SK-N-SH (cell line): Measurements from ENCODE around the gene COMMD3. TPM values are rescaled to one million over a fixed set of nuclear protein-coding genes. Genes with fewer than 3 reads are reported as not detected.

Experiments used
- CTCF ChIA-PET: fragments of 300-600, 350-600 bp; formaldehyde crosslinking; extraction: SDS; loops from one replicate; lab custom pipeline; 2021; lab: Yijun Ruan, JAX
- POLR2A ChIA-PET: fragments of 350-600 bp; sonication (Branson Sonifier 250); formaldehyde crosslinking; extraction: SDS; loops from one replicate; lab custom pipeline; 2020; ENCODE audit warnings: antibody characterized with exemption, inconsistent platforms; lab: Yijun Ruan, JAX
- DNase-seq: peaks from one replicate; pipeline ENCODE4 v3.0.0; 2012
- H2AFZ ChIP-seq: fragments of 200-600 bp; sonication (generic); 2 replicates; pipeline ENCODE4 v1.8.1; 2016; ENCODE audit warnings: antibody characterized with exemption, mild to moderate bottlenecking, low read depth
- H3F3A ChIP-seq: fragments of 200-600 bp; sonication (generic); replicated peaks from 2 replicates; pipeline ENCODE3; 2016; ENCODE audit warnings: antibody characterized with exemption, mild to moderate bottlenecking; ENCODE audit not compliant: insufficient read depth
- H3K27ac ChIP-seq, 2 experiments: fragments of 200-500 bp in 1 of 2; fragments of 200-600 bp in 1 of 2; sonication (Bioruptor generic) in 1 of 2; sonication (generic), shearing (Covaris generic) in 1 of 2; 2 replicates each; pipeline versions ENCODE4 v1.5.1 to v1.6.1; 2014 to 2016; ENCODE audit warnings: low read depth in 2 of 2, inconsistent platforms in 1 of 2, low read length in 1 of 2, mild to moderate bottlenecking in 1 of 2, mixed read lengths in 1 of 2
- H3K27me3 ChIP-seq: fragments of 200-600 bp; sonication (generic), shearing (Covaris generic); 2 replicates; pipeline ENCODE4 v1.6.1; 2016; ENCODE audit warnings: mixed run types; ENCODE audit not compliant: insufficient read depth
- H3K36me3 ChIP-seq, 2 experiments: fragments of 200-500 bp in 1 of 2; fragments of 200-600 bp in 1 of 2; sonication (Bioruptor generic) in 1 of 2; sonication (generic) in 1 of 2; replicated peaks in 1 of 2; 2 replicates each; pipeline versions ENCODE3 to v1.5.1; 2014 to 2016; ENCODE audit warnings: low read length in 1 of 2, mild to moderate bottlenecking in 1 of 2; ENCODE audit not compliant: insufficient read depth in 2 of 2, control insufficient read depth in 1 of 2
- H3K4me1 ChIP-seq, 2 experiments: fragments of 200-500 bp in 1 of 2; fragments of 200-600 bp in 1 of 2; sonication (Bioruptor generic) in 1 of 2; sonication (generic), shearing (Covaris generic) in 1 of 2; 2 replicates each; pipeline versions ENCODE4 v1.5.1 to v1.6.1; 2014 to 2016; ENCODE audit warnings: low read depth in 1 of 2, low read length in 1 of 2, mixed run types in 1 of 2; ENCODE audit not compliant: insufficient read depth in 2 of 2, control insufficient read depth in 1 of 2
- H3K4me2 ChIP-seq: fragments of 200-600 bp; sonication (generic), shearing (Covaris generic); 2 replicates; pipeline ENCODE4 v1.6.1; 2017; ENCODE audit warnings: mixed run types
- H3K4me3 ChIP-seq, 2 experiments: fragments of 200-500 bp in 1 of 2; fragments of 200-600 bp in 1 of 2; sonication (Bioruptor generic) in 1 of 2; sonication (generic), shearing (Covaris generic) in 1 of 2; 2 replicates each; pipeline versions ENCODE4 v1.5.1 to v1.8.1; 2014 to 2016; ENCODE audit warnings: low read depth in 2 of 2, inconsistent platforms in 1 of 2, low read length in 1 of 2, mild to moderate bottlenecking in 1 of 2, mixed read lengths in 1 of 2, moderate library complexity in 1 of 2
- H3K79me2 ChIP-seq: fragments of 200-600 bp; sonication (generic); 2 replicates; pipeline ENCODE4 v1.8.1; 2017; ENCODE audit warnings: mild to moderate bottlenecking; ENCODE audit not compliant: insufficient read depth
- H3K9ac ChIP-seq: fragments of 200-600 bp; sonication (generic); 2 replicates; pipeline ENCODE4 v1.6.1; 2017; ENCODE audit warnings: mixed run types
- H3K9me2 ChIP-seq: fragments of 200-600 bp; sonication (generic); 2 replicates; pipeline ENCODE4 v1.6.1; 2017; ENCODE audit warnings: mixed run types
- H3K9me3 ChIP-seq: fragments of 200-600 bp; sonication (generic); 2 replicates; pipeline ENCODE4 v1.6.1; 2017; ENCODE audit warnings: mixed run types, mild to moderate bottlenecking, moderate library complexity
- H4K20me1 ChIP-seq: fragments of 200-600 bp; sonication (generic); 2 replicates; pipeline ENCODE4 v1.6.1; 2017; ENCODE audit warnings: mild to moderate bottlenecking, mixed run types; ENCODE audit not compliant: insufficient read depth
- EP300 ChIP-seq, 2 experiments: IDR thresholded peaks; 2 replicates each; pipeline versions ENCODE4 v1.4.0 to v1.6.1; 2012; ENCODE audit warnings: borderline replicate concordance in 1 of 2, low read depth in 1 of 2, low read length in 1 of 2
- GABPA ChIP-seq: IDR thresholded peaks from 2 replicates; pipeline ENCODE4 v1.4.0; 2012; ENCODE audit warnings: low read depth, mild to moderate bottlenecking
- IRF3 ChIP-seq: fragments of 150-350 bp; IDR thresholded peaks from 2 replicates; pipeline ENCODE4 v1.6.1; 2016; ENCODE audit warnings: mild to moderate bottlenecking, low read depth, low read length
- MEF2A ChIP-seq: IDR thresholded peaks from 2 replicates; pipeline ENCODE4 v1.4.0; 2012; ENCODE audit warnings: low read depth, borderline replicate concordance
- NFIC ChIP-seq: IDR thresholded peaks from 2 replicates; pipeline ENCODE4 v1.4.0; 2012; ENCODE audit warnings: borderline replicate concordance
- RAD21 ChIP-seq: IDR thresholded peaks from 2 replicates; pipeline ENCODE4 v1.6.1; 2012; ENCODE audit warnings: mild to moderate bottlenecking, low read length
- RCOR1 ChIP-seq: fragments of 150-350 bp; IDR thresholded peaks from 2 replicates; pipeline ENCODE4 v1.6.1; 2017; ENCODE audit warnings: antibody characterized with exemption, low read length
- RXRA ChIP-seq: IDR thresholded peaks from 2 replicates; pipeline ENCODE4 v1.4.0; 2012; ENCODE audit warnings: low read depth, mild to moderate bottlenecking, borderline replicate concordance
- TEAD4 ChIP-seq: IDR thresholded peaks from 2 replicates; pipeline ENCODE4 v1.4.0; 2012; ENCODE audit warnings: mild to moderate bottlenecking, borderline replicate concordance; ENCODE audit not compliant: insufficient read depth
- ZBTB33 ChIP-seq: IDR thresholded peaks from 2 replicates; pipeline ENCODE4 v1.4.0; 2012; ENCODE audit warnings: low read depth, borderline replicate concordance
- polyA plus RNA-seq, 3 experiments: library from polyadenylated mRNA; depleted of rRNA; stranded (reverse); fragments of >200 nt; gene quantifications; 2 replicates each; pipeline ENCODE4 v1.2.3, GENCODE V29; 2012
- TF ChIP-seq, protein P1 (sequence below): IDR thresholded peaks from 2 replicates; pipeline ENCODE4 v1.4.0; 2012; ENCODE audit warnings: low read depth
- TF ChIP-seq, protein P2 (sequence below): IDR thresholded peaks from 2 replicates; pipeline ENCODE4; 2012
- TF ChIP-seq, protein P3 (sequence below): fragments of 200-600 bp; sonication (generic); IDR thresholded peaks from 2 replicates; pipeline ENCODE4 v1.6.1; 2017; ENCODE audit warnings: antibody characterized with exemption, mild to moderate bottlenecking, moderate library complexity

The COMMD3 gene
- polyA plus RNA-seq, 1 of the 3 experiments (the other 2 are of a cell fraction) = 26.9 TPM

- Histone ChIP-seq H3K4me1 (peaks cover 0 to 6% of the 10 kb centered on the region in 2 experiments; a peak in 1 of 4 replicates), H3K79me2 (no peaks in the 10 kb centered on the region), H3K9ac (no peak overlapping the region), H3K4me2 (no peak overlapping the region), H3K27me3 (no peaks in the 10 kb centered on the region), H3K9me2 (no peaks in the 10 kb centered on the region), H4K20me1 (no peaks in the 10 kb centered on the region), H3K36me3 (no peaks in the 10 kb centered on the region), H3F3A (peaks cover 8% of the 10 kb centered on the region), H3K4me3 (no peak overlapping the region), H3K27ac (no peak overlapping the region), H3K9me3 (no peaks in the 10 kb centered on the region), H2AFZ (no peak overlapping the region)
- POLR2A ChIA-PET = no interaction called here
- CTCF ChIA-PET = no interaction called here
- DNase-seq = no peak
- TF ChIP-seq ZBTB33 (no peak), RCOR1 (no peak), GABPA (no peak), MEF2A (no peak), IRF3 (no peak), EP300 (IDR thresholded peaks at IDR 0.05; ENCODE audit: borderline replicate concordance in 1 of 2, low read depth in 1 of 2, low read length in 1 of 2) (no peak), NFIC (no peak), RAD21 (no peak), TEAD4 (no peak), RXRA (no peak)
- TF ChIP-seq, protein P1, sequence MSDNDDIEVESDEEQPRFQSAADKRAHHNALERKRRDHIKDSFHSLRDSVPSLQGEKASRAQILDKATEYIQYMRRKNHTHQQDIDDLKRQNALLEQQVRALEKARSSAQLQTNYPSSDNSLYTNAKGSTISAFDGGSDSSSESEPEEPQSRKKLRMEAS = no peak
- TF ChIP-seq, protein P2, sequence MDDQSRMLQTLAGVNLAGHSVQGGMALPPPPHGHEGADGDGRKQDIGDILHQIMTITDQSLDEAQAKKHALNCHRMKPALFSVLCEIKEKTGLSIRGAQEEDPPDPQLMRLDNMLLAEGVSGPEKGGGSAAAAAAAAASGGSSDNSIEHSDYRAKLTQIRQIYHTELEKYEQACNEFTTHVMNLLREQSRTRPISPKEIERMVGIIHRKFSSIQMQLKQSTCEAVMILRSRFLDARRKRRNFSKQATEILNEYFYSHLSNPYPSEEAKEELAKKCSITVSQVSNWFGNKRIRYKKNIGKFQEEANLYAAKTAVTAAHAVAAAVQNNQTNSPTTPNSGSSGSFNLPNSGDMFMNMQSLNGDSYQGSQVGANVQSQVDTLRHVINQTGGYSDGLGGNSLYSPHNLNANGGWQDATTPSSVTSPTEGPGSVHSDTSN = no peak
- TF ChIP-seq, protein P3, sequence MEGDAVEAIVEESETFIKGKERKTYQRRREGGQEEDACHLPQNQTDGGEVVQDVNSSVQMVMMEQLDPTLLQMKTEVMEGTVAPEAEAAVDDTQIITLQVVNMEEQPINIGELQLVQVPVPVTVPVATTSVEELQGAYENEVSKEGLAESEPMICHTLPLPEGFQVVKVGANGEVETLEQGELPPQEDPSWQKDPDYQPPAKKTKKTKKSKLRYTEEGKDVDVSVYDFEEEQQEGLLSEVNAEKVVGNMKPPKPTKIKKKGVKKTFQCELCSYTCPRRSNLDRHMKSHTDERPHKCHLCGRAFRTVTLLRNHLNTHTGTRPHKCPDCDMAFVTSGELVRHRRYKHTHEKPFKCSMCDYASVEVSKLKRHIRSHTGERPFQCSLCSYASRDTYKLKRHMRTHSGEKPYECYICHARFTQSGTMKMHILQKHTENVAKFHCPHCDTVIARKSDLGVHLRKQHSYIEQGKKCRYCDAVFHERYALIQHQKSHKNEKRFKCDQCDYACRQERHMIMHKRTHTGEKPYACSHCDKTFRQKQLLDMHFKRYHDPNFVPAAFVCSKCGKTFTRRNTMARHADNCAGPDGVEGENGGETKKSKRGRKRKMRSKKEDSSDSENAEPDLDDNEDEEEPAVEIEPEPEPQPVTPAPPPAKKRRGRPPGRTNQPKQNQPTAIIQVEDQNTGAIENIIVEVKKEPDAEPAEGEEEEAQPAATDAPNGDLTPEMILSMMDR = no peak
Observed at GRCh38 chr10:22310928-22311327, 5.3 kb upstream of the COMMD3 start.
